ENCODE results near the gene TBRG4.
"Not testable (repeated sequence)": the region's sequence is repeated elsewhere in the genome, so short reads cannot be mapped to it uniquely, and the experiment has no call there.

TBRG4 gene

DNA sequence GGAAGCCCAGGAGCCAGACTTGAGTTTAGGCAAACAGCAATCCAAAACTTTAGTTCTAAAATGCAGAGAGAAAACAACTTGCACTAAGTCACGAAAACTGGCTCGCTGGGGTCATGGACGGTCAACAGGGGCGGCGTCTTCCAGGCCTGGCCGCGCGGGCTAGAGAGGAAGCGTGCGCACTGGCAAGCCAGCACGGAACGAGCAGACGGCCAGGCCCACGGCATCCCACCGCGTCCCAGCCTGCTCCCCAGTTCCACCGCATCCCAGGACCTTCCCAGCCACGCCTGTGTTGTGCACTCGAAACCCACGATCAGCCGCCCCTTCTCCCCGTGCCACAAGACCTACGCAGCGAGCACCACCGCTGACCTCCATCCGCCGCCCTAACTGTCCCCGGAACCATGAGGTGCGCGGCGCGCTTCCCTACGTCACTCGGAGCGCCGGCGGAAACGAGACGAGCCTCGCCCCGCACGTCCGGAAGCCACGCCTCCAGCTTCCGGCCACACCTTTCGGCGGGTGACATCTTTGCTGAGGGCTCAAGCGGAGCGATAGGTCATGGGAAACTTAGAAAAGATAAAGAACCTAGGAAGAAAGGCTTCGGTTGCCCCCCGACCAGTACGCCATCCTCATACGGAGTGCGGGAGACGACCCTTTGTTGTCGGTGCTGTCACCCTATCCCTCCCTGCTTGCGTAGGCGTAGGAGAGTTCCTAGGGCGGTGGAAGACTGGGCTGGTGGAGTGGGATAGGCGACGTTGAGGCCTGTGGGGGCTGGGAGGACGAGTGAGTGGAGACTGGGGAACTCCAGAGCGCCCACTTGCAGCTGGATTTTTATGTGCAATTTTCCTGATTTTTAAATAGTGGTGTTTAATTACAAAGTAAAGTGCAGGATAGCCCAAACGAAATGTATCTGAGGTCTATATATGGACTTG lies at the start of gene TBRG4:
Gene TBRG4 (minus strand): TSS at position 400 of the 926 bp plus-strand sequence. CDS start 2,460 bp downstream, outside the sequence.
- DNase-seq: peak; percentile 96

DNA sequence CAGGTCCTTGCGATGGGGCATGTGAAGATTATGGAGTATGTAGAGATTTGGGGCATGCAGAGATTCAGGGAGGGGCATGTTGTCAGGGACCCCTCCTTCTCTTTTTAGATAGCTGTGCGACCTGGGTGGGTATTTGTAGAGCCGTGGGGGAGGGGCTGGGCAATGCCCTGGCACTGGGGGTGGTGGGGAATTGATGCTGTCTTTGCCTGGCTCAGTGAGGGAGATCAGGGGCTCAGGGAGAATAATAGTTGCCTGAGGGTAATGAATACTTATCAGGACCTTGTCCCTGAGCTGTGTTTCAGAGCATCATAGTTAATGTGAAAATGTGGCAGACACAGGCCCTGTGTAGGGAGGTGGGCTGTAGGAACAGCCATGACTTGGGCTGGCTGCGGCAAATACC lies 49.6 kb upstream of the TBRG4 start:
- DNase-seq: no peak

DNA sequence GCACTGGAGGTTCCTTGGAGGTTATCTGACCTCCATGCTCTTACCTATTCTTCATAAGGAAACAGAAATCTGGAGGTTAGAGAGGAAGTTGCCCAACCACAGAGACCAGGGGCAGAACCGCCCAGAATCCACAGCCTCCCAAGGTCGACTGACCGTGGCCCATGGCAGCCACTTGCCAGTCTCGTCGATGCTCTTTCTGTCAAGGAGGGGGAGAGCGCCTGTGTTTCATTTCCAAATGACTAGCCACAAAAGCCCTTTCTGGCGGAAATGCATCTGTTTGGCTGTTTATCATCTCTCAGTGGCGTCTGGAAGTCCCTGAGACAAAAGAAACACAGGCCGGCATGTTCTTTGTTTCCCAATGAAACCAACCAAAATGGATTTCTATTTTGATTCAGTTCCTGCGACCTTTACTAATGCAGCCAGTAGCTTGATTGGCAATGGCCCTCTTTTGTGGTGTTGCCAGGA lies 49.0 kb upstream of the TBRG4 start:
- no peak for DNase-seq

DNA sequence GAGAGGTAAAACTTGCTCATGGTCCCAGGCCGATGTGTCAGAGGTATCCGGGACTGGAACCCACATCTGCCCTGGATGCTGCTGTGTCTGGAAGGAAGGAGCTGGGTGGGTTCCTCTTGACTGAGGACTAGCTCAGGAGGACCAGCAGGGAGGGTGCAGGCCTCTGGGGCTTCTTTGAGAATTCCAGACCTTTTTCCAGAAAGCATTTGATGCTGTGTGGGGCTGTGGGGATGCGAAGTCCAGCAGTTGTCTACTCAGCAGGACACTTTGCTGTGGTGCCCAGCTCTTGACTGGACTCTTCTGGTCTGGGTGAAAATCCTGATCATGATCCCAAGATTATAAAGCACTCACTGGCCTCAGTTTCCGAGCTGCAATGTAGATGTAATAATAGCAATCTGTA lies 47.8 kb upstream of the TBRG4 start:
- DNase-seq: no peak

DNA sequence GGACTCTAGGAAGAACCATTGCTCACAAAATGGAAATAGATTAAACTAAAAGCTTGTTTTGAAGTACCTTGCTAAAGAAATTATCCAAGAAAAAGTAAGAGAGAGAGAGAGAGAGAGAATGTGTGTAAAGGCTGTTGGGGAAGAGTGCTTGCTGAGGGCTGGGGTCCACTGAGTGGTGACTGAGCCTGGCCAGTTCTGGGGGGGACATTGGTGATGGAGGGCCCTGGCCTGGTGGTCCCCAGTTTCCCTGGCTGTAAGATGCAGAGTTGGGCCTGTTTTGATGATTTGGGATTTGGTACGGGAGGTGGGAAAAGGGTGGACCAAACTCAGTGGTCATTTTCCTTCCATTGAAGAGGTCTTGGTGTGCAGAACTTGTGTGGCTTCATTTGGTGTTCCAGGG lies 47.0 kb upstream of the TBRG4 start:
- DNase-seq: no peak

DNA sequence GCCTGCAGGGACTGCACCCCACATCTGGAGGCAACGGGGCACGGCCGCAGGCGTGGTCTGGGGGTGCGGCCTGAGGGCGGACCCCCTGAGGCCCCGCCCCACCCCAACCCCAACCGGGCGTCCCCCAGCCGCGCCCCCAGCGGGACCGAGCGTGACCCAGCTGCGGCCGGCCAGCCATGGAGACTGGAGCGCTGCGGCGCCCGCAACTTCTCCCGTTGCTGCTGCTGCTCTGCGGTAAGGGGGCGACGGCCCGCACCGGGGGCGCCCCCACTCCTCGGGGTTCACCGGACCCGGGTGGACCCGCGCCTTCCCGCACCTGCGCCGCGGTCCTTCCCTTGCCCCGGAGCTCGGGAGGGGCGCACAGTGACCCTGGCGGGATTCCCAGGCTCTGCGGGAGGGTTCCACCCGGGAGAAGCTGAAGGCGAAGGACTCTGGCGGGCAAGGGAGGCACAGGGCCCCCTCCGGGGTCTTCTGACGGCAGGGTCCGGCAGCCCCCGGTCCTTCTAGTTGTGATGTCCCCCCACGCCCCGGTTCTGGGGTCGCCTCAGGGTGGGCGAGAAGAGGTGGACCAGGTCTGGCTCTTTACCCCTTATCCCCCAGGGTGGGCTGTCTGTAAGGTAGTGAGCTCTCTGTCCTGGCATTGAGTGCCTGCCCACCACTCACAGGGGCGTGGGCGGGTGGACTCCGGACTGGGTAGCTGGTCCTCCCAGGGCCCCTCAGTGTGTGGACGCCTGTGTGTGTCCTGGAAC lies 46.3 kb upstream of the TBRG4 start, which contains the start of gene RAMP3:
Gene RAMP3 (plus strand): TSS at position 139 of the 749 bp plus-strand sequence. CDS start 38 bp downstream, at position 177.
- no peak for DNase-seq

DNA sequence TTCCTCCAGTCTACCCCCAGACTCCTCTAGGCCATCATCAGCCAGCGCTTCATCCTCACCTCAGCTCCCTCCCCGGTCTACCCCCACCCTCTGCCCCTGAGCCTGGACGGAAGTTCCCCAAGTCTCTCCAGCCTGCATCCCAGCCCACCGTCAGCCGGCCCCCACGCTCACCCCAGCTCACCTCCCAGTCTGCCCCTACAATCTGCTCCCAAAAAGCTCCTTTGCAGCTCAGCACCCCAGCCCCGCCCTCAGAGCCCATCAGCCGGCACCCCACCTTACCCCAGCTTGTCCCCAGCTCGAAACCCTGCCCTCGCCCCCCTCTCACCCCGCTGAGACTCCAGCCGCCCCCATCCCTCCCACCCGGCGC lies 45.8 kb upstream of the TBRG4 start:
- DNase-seq: no peak

DNA sequence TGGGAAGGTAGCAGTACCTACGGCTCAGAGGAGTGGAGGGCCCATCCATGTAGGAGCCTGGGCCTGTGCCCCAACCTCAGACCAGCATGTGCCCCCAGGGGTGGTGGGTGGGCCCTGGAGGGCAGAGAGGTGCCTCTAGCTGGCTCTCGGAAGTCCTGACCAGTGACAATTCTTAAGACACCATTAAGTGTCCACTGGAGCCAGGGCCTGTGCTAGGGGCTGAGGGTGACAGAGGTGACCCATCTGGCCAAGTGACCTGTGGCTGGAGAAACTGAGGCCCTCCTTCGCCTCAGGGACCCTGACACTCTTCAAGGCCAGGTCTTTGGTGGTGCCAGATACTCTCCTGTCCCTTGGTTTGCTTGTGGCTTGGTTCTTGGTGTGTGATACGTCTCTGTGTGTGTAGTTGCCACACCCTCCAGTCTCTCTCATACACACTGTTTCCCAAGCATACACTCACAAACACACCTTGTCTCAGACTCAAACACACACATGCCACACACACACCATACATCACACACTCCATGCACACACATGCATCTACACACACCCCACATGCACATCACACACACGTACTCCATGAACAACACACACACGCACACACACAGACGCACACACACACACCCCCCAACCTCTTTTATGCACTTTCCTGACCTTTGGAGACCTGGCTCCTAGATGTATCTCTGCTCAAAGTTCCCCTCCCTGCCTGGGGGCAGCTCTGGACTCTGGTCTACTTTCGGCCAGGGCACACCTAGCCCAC lies 45.2 kb upstream of the TBRG4 start:
- DNase-seq: no peak

DNA sequence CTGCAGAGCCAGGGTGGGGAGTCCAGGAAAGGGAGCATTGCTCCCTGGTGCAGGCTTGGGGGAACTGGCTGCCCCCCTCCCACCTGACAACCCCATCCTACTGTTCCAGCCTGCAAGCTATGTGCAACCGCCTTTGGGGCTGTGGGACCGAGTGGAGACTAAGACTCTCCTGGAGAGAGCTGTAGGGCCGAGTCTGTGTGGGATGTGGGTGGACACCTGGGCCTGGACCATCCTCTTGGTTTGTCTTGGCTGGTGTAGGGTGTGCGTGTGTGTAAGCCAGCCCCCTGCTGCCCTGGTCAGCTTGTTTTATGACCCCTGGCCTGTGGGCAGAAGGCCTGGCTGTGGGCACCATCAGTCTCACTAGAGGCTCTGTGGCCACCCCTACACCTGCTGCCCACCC lies 44.4 kb upstream of the TBRG4 start:
- no peak for DNase-seq

DNA sequence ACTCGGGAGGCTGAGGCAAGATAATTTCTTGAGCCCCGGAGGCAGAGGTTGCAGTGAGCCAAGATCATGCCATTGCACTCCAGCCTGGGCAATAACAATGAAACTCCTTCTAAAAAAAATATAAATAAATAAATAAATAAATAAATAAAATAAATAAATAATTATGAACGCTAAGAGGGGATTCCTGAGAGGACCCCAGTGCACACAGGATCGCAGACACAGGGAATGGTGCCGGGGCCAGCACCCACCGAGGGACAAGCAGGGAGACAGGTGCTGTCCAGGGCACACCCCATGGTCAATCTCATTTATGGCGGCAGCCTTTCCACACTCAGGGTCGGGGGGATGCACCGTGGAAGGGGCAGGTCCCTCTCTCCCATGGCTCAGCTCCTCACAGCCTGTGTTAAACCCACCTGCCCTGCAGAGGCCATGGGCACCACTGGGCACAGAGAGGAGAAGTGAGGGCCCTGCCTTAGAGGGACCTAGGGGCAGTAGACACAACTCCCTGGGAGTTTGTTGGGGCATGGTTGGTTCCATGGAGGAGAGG lies 43.9 kb upstream of the TBRG4 start:
- no peak for DNase-seq

DNA sequence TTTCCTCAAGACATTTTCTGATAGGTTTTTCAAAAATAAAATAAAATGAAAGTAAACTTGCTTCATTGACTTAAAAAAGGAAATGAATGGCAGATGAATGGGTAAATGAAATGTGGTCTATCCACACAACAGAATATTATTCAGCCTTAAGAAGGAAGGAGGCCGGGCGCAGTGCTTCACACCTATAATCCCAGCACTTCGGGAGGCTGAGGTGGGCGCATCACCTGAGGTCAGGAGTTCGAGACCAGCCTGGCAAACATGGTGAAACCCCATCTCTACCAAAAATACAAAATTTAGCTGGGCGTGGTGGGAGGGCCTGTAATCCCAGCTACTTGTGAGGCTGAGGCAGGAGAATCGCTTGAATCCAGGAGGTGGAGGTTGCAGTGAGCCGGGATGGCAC lies 42.4 kb upstream of the TBRG4 start:
- DNase-seq: not testable (repeated sequence)

DNA sequence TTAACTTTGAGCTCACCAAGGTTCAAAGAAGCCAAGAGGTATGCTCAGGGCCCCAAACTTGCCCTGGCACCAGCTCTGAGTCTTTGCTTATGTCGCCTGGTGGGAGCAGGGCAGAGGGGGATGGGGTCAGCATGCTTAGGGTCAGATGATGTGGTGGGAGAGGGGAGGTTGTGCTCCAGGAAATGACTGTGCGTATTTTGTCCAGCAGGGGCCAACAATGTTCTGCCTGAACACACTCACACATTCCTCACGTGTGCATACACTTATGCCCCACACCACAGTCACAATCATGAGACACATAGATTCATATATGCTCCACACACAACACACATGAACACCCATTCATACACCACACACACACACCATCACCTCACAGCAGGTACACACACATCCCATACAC lies 41.7 kb upstream of the TBRG4 start:
- DNase-seq: no peak

DNA sequence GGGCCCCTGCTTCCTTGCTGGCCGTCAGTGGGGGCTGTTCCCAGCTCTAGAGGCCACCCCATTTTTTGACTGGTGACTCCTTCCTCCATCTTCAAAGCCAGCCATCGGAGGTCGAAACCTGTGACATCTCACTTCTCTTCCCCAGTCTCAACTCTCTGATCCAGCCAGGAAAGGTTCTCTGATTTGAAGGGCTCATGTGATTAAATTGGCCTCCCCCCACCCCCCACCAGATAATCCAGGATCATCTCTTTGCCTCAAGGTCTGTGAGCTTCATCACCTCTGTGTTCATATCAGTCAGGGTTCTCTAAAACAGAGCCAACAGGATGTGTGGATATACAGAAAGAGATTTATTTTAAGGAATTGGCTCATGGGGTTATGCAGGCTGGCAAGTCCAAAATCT lies 40.5 kb upstream of the TBRG4 start:
- DNase-seq: no peak

DNA sequence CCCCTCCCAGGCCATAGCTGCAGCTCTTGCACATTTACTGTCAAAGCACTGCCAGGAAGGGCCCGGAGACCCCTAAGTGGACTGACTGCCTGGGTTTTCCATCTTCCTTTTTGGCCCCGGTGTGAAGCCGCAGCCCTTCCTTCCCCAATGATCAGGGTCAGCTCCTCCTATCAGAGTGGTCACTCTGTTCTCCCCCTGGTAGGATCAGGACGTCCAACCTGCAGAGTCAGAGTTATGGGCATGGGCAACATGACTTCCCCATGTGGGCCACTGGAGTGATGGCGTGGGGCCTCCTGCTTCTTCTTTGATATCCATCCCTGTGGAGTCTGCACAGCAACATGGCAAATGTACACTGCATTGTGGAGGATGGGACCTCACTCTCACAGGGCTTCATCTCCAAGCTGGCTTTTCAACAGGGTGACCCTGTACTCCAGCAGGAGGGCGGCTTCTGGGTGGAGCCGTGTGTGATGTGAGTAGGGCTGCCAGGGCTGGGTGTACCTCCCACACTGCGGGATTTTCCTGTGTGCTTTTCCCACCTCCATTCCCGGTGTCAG lies 39.7 kb upstream of the TBRG4 start:
- no peak for DNase-seq

DNA sequence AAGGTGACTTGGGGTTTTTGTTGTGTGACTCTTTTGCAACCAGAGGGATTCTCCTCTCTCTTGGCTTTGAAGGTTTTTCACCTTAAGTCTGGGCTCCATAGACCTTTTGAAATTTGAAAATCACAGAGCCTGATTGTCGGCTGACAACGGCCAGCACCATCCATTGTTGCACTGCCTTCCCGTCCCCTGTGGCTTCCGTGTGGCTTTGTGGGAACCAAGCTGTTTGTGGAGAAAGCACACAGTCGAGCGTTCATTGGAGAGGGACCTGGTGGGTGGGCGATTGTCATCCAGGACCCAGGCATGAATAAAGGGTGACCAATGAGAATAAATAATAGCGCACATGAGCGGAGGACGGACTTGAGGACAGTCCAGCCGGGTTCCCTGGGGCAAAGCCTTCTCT lies 38.7 kb upstream of the TBRG4 start:
- DNase-seq: no peak

DNA sequence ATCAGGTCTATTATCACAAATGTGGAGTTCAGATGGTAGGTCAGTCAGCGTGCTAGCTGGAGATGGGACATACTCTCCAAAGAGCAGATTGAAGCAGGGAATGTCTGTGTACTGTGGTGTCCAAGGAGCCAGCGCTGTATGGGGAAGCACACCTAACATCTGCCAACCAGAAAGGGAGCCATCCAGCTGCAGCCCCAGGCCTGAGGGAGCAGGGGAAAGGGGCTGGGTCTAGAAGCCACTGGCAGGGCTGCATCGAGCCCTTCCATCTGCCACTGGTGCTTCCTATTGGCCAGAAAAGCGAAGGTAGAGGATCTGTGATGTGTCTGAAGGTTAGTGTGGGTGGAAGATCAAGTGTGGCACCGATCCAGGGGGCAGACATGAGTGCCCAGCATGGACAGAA lies 38.1 kb upstream of the TBRG4 start:
- DNase-seq: no peak

DNA sequence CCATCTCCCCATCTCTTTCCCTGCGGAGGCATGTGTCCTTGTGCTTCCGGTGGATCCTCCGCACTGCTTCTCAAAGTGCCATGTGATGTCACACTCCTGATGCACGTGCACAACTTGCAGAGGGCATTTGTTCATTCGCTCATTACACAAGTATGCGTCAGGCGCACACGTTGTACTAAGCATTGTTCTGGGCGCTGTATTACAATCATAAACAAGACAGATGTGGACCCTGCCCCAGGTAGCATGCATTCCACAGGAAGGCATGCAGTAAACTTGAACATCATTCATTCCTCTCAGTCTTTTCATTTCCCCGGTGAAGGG lies 37.1 kb upstream of the TBRG4 start:
- no peak for DNase-seq

DNA sequence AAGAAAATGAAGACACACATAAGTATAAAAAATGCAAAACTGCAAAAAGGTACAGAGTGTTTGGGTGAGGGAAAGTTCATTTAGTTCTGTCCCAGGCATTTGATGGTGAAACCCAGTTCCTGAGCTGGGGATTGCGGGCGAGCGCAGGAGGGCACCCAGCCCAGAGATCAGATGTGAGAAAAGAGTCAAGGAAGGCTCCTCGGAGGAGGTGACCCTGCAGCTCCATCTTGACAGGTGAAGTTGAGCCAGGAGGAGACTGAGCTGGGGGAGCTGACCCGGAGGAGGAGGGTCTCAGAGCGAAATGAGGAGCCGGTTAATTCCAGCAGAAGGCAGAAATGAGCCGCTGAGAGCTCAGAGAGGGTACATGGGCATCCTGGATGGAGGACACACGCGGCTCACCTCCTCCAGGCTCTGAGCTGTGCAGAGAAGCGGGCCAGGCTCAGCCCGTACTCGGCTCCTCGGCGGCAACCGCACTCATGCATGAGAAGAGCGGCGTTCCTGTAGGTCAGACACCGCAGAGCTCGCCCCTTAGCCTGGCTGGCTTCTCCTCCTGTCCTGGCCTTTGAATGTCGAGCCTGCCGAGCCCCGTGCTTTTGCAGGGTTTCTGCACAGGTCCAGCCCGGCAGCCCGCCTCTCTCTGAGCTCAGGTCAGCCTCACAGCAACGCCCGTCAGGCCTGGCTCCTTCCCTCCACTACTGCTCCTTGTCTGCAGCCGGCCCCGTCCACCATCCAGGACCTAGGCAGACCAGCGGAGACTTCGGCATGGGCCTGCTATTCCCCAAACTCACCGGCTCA lies 36.6 kb upstream of the TBRG4 start:
- DNase-seq: no peak

DNA sequence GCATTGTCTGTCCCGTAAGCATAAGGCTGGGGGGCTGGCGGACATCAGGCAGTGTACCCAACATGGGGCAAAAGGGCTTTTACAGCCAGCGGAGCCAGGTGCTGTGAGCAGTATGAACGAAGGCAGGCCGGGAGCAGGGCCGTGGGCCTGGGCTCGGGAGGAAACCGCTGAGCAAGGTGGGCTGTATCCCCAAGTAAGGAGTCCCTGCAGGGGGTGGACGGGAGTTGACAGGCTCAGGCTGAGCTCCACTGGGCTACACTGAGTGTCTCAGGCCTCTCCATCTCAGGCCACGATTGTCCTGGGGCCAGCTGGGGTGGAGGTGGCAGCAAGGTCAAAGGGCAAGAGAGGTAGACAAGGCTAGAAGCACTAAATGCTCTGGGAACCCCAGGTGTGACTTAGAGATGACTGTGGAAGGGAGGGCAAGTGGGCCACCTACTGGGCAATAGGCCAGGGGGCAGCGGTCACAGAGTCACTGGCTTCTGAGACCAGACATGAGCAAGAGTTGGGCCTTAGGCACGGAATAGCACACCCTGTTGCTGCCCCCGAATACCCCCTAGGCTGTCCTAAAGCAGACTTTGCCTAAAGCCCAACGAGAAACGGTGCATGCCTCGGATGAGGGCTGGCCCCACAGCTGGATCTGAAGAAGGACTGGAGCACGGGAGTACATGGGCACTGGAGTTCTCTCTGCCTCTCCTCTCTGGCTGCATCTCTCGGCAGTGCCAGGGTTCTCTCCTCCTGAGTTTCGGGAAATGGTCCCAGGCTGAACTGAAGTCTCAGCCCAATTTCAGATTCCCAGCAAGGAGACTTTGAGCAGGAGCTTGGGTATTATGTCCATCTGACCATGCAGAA lies 35.3 kb upstream of the TBRG4 start:
- no peak for DNase-seq

DNA sequence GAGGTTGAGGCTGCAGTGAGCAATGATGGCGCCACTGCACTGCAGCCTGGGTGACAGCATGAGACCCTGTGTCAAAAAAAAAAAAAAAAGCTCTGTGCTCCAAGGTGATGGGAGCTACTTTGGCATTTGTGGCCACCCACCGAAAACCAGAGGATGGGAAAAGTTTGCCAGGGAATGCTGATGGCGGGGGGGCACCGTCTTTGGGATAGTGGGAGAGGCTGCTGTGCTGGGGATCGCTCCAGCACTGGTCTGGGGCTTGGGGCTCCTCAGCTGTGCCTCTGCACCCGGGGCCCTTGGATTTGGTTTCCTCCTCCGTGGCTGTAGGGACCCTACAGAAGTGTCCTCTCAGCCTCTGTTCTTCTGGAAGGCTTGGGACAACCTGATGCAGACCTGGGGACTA lies 34.4 kb upstream of the TBRG4 start:
- no peak for DNase-seq

DNA sequence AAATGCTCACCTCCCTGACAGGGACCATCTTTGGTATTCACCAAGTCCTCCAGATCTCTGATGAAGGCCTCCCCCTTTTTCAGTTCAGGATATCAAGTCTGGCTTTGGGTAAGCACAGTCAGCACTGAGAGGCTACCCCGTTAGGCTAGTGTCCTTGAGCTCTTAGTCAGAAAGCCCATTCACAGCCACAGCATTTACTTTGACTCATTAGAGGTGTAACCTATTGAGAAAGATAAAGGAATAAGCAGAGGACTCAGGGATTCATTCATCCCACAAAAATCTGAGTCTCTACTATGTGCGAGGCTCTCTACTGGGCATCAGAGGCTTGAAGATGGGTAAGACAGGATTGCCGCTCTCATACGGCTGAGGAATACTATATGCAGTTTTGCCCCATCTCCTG lies 32.1 kb upstream of the TBRG4 start:
- DNase-seq: no peak

All from stimulated activated CD8-positive, alpha-beta memory T cell treated with anti-CD3 and anti-CD28 coated beads, Interleukin-4, amount 100 ng/mL, for 48 hours (primary cell).